HCT116 (cell line): ENCODE results near the gene WNT11. TPM values are rescaled to one million over a fixed set of nuclear protein-coding genes. Genes with fewer than 3 reads are reported as not detected.

Experiments used
- ATAC-seq: fragments of 200-7000 bp; cut with Tn5 transposase; 2 replicates; pipeline ENCODE4 v1.9.1; 2020; ENCODE audit warnings: mild to moderate bottlenecking, moderate library complexity
- BruUV-seq: library from RNA; stranded (reverse); fragments of 400-500 nt; replicated peaks from 2 replicates; lab custom pipeline; 2021; lab: Mats Ljungman, UMichigan
- CTCF ChIA-PET: fragments of 300-600 bp; sonication (Branson Sonifier 250); formaldehyde crosslinking; loops from one replicate; lab custom pipeline; 2021; ENCODE audit warnings: antibody characterized with exemption; lab: Charles Lee
- POLR2A ChIA-PET: fragments of 300-600, 350-600 bp; sonication (Branson Sonifier 250); formaldehyde crosslinking; loops from one replicate; lab custom pipeline; 2021; ENCODE audit warnings: antibody characterized with exemption; lab: Charles Lee
- RAD21 ChIA-PET, 2 experiments: fragments of 300-600 bp; sonication (Branson Sonifier 250); formaldehyde crosslinking; loops; one replicate each; lab custom pipeline; 2023; ENCODE audit warnings: low total read pairs in 2 of 2; ENCODE audit not compliant: uncharacterized antibody in 2 of 2, unreplicated experiment in 2 of 2, low non-redundant PET in 1 of 2; lab: Charles Lee
- DNase-seq: peaks from one replicate; pipeline ENCODE4 v3.0.0-alpha.2; 2010; ENCODE audit warnings: low read depth, low spot score
- H2AFZ ChIP-seq: fragments of 200-600 bp; shearing (Covaris generic), sonication (generic); 2 replicates; pipeline ENCODE4 v1.6.1; 2017; ENCODE audit warnings: low read depth, mixed run types, mixed read lengths, antibody characterized with exemption, low read length; ENCODE audit not compliant: poor library complexity, severe bottlenecking
- H3K27ac ChIP-seq: 2 replicates; pipeline ENCODE4 v1.5.1; 2012; ENCODE audit warnings: low read depth, low read length
- H3K27me3 ChIP-seq: fragments of 200-600 bp; sonication (generic); 2 replicates; pipeline ENCODE4 v1.6.1; 2016; ENCODE audit warnings: mixed run types, low read length, mixed read lengths; ENCODE audit not compliant: insufficient read depth
- H3K36me3 ChIP-seq, 2 experiments: fragments of 200-500 bp in 1 of 2; fragments of 200-600 bp in 1 of 2; sonication (Bioruptor generic) in 1 of 2; sonication (generic) in 1 of 2; 2 replicates each; pipeline versions ENCODE4 v1.5.1 to v1.6.1; 2014 to 2016; ENCODE audit warnings: low read length in 2 of 2, inconsistent platforms in 1 of 2, mixed read lengths in 1 of 2, mixed run types in 1 of 2; ENCODE audit not compliant: insufficient read depth in 2 of 2, control insufficient read depth in 1 of 2
- H3K4me1 ChIP-seq, 2 experiments: fragments of 200-600 bp in 1 of 2; sonication (generic) in 1 of 2; 2 replicates each; pipeline versions ENCODE4 v1.5.1 to v1.6.1; 2012 to 2017; ENCODE audit warnings: low read length in 2 of 2, inconsistent platforms in 1 of 2, mild to moderate bottlenecking in 1 of 2, mixed read lengths in 1 of 2, mixed run types in 1 of 2, moderate library complexity in 1 of 2; ENCODE audit not compliant: insufficient read depth in 2 of 2, control insufficient read depth in 1 of 2
- H3K4me2 ChIP-seq: fragments of 200-600 bp; sonication (generic); 2 replicates; pipeline ENCODE4 v1.6.1; 2017; ENCODE audit warnings: mixed run types, low read length, mixed read lengths
- H3K4me3 ChIP-seq, 2 experiments: fragments of 200-600 bp in 1 of 2; sonication (generic) in 1 of 2; replicated peaks in 1 of 2; 2 replicates each; pipeline ENCODE4 v1.5.1; 2011 to 2016; ENCODE audit warnings: low read length in 2 of 2, control low read depth in 1 of 2, low read depth in 1 of 2, mild to moderate bottlenecking in 1 of 2, mixed read lengths in 1 of 2, mixed run types in 1 of 2
- H3K79me2 ChIP-seq: fragments of 200-600 bp; sonication (generic); 2 replicates; pipeline ENCODE4 v1.6.1; 2017; ENCODE audit warnings: mild to moderate bottlenecking, mixed run types, low read length, moderate library complexity, mixed read lengths; ENCODE audit not compliant: insufficient read depth
- H3K9ac ChIP-seq: fragments of 200-600 bp; sonication (generic); 2 replicates; pipeline ENCODE4 v1.6.1; 2016; ENCODE audit warnings: low read length, mixed read lengths
- H3K9me2 ChIP-seq: fragments of 200-600 bp; sonication (generic), shearing (Covaris generic); 2 replicates; pipeline ENCODE4 v1.6.1; 2017; ENCODE audit warnings: mixed run types, mild to moderate bottlenecking, moderate library complexity; ENCODE audit not compliant: insufficient read depth
- H3K9me3 ChIP-seq, 2 experiments: fragments of 200-500 bp in 1 of 2; fragments of 200-600 bp in 1 of 2; sonication (Bioruptor generic) in 1 of 2; sonication (generic) in 1 of 2; 2 replicates each; pipeline ENCODE4 v1.6.1; 2014 to 2017; ENCODE audit warnings: low read length in 2 of 2, mixed read lengths in 2 of 2, inconsistent platforms in 1 of 2, low read depth in 1 of 2, mild to moderate bottlenecking in 1 of 2, mixed run types in 1 of 2, moderate library complexity in 1 of 2; ENCODE audit not compliant: control insufficient read depth in 1 of 2, insufficient read depth in 1 of 2
- H4K20me1 ChIP-seq: fragments of 200-600 bp; sonication (generic), shearing (Covaris generic); 2 replicates; pipeline ENCODE4 v1.6.1; 2017; ENCODE audit warnings: mixed run types, mild to moderate bottlenecking, moderate library complexity; ENCODE audit not compliant: insufficient read depth
- CEBPB ChIP-seq: IDR thresholded peaks from 2 replicates; pipeline ENCODE4 v1.6.1; 2012; ENCODE audit warnings: low read depth
- EGR1 ChIP-seq: IDR thresholded peaks from 2 replicates; pipeline ENCODE4 v1.6.1; 2012; ENCODE audit warnings: low read depth
- EZH2 ChIP-seq: fragments of 200-600 bp; sonication (generic); IDR thresholded peaks from 2 replicates; pipeline ENCODE4 v1.6.1; 2017; ENCODE audit warnings: antibody characterized with exemption, mixed run types
- FOSL1 ChIP-seq: IDR thresholded peaks from 2 replicates; pipeline ENCODE4 v1.6.1; 2012; ENCODE audit warnings: low read depth
- POLR2AphosphoS5 ChIP-seq: IDR thresholded peaks from 2 replicates; pipeline ENCODE4 v1.6.1; 2011; ENCODE audit warnings: mild to moderate bottlenecking, low read depth, low read length, moderate library complexity
- RAD21 ChIP-seq: IDR thresholded peaks from 2 replicates; pipeline ENCODE4 v1.6.1; 2012; ENCODE audit warnings: low read depth, mild to moderate bottlenecking
- SIN3A ChIP-seq: IDR thresholded peaks from 2 replicates; pipeline ENCODE4 v1.6.1; 2012; ENCODE audit warnings: low read depth
- SP1 ChIP-seq: IDR thresholded peaks from 2 replicates; pipeline ENCODE4 v1.6.1; 2012; ENCODE audit warnings: low read depth
- YY1 ChIP-seq: IDR thresholded peaks from 2 replicates; pipeline ENCODE4 v1.6.1; 2011; ENCODE audit warnings: low read length, low read depth, moderate library complexity, mild to moderate bottlenecking; ENCODE audit not compliant: insufficient replicate concordance; ENCODE audit errors: extremely low read depth
- ZFX ChIP-seq: fragments of 450-650 bp; IDR thresholded peaks from 2 replicates; pipeline ENCODE4 v1.6.1; 2017
- ZNF274 ChIP-seq: fragments of 200-500 bp; sonication (Bioruptor generic); IDR thresholded peaks from 2 replicates; pipeline ENCODE4 v1.6.1; 2014; ENCODE audit warnings: mild to moderate bottlenecking, low read depth, low read length, inconsistent platforms
- intact Hi-C: fragments of 100-400 bp; cut with micrococcal nuclease; formaldehyde crosslinking; loops from 2 replicates; pipeline ENCODE4 v1.10.0; 2022
- total RNA-seq: library from RNA; stranded (reverse); gene quantifications from one replicate; pipeline ENCODE4 v1.2.1, GENCODE V29; 2021; ENCODE audit not compliant: unreplicated experiment
- TF ChIP-seq, protein P1 (sequence below): IDR thresholded peaks from 2 replicates; pipeline ENCODE4 v1.6.1; 2012
- TF ChIP-seq, protein P2 (sequence below): IDR thresholded peaks from 2 replicates; pipeline ENCODE4 v1.6.1; 2012; ENCODE audit warnings: low read depth

The WNT11 gene
- total RNA-seq, 1 experiment from 2014 or later = 1.9 TPM

DNA sequence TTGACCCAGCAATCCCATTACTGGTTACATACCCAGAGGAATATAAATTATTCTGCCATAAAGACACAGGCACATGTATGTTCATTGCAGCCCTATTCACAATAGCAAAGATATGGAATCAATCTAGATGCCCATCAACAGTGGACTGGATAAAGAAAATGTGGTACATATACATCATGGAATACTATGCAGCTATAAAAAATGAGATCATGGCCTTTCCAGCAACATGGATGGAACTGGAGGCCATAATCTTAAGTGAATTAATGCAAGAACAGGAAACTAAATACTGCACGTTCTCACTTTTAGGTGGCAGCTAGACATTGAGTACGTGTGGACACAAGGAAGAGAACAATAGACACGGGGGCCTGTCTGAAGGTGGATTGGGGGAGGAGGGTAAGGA lies 15.1 kb upstream of the WNT11 start:
- intact Hi-C loops = no loop called here
- TF ChIP-seq ZFX (no peak), FOSL1 (no peak), EGR1 (no peak), SP1 (no peak), YY1 (no peak), RAD21 (no peak), POLR2AphosphoS5 (no peak), ZNF274 (no peak), SIN3A (no peak), EZH2 (no peak), CEBPB (no peak)
- TF ChIP-seq, protein P1, sequence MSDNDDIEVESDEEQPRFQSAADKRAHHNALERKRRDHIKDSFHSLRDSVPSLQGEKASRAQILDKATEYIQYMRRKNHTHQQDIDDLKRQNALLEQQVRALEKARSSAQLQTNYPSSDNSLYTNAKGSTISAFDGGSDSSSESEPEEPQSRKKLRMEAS = no peak
- TF ChIP-seq, protein P2, sequence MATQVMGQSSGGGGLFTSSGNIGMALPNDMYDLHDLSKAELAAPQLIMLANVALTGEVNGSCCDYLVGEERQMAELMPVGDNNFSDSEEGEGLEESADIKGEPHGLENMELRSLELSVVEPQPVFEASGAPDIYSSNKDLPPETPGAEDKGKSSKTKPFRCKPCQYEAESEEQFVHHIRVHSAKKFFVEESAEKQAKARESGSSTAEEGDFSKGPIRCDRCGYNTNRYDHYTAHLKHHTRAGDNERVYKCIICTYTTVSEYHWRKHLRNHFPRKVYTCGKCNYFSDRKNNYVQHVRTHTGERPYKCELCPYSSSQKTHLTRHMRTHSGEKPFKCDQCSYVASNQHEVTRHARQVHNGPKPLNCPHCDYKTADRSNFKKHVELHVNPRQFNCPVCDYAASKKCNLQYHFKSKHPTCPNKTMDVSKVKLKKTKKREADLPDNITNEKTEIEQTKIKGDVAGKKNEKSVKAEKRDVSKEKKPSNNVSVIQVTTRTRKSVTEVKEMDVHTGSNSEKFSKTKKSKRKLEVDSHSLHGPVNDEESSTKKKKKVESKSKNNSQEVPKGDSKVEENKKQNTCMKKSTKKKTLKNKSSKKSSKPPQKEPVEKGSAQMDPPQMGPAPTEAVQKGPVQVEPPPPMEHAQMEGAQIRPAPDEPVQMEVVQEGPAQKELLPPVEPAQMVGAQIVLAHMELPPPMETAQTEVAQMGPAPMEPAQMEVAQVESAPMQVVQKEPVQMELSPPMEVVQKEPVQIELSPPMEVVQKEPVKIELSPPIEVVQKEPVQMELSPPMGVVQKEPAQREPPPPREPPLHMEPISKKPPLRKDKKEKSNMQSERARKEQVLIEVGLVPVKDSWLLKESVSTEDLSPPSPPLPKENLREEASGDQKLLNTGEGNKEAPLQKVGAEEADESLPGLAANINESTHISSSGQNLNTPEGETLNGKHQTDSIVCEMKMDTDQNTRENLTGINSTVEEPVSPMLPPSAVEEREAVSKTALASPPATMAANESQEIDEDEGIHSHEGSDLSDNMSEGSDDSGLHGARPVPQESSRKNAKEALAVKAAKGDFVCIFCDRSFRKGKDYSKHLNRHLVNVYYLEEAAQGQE = no peak
- H3K4me1 ChIP-seq = no peaks in the 10 kb centered on the region
- no peak overlapping the region for H3K9ac ChIP-seq
- no peak overlapping the region for H3K4me3 ChIP-seq
- no peak overlapping the region for H3K27ac ChIP-seq
- H3K9me3 ChIP-seq = no peaks in the 10 kb centered on the region
- no peaks in the 10 kb centered on the region for H3K36me3 ChIP-seq
- ChIA-PET CTCF (no interaction called here), POLR2A (no interaction called here), RAD21 (no interaction called here)
- no peak for DNase-seq
- no TSS peak for BruUV-seq
- no peaks in the 10 kb centered on the region for H3K9me2 ChIP-seq
- H3K27me3 ChIP-seq = no peaks in the 10 kb centered on the region
- H4K20me1 ChIP-seq = no peaks in the 10 kb centered on the region
- no peaks in the 10 kb centered on the region for H3K79me2 ChIP-seq
- no peak overlapping the region for H3K4me2 ChIP-seq
- no peak overlapping the region for H2AFZ ChIP-seq
- ATAC-seq = no peak
